GM11168 (cell line): ENCODE measurements around the gene DNAJB14.

Experiments
- in situ Hi-C: fragments of 300-500 bp; cut with MboI; formaldehyde crosslinking; loops from one replicate; pipeline ENCODE4 v1.12.0; 2022; ENCODE audit warnings: low sequenced_read_pairs; ENCODE audit not compliant: unreplicated experiment

DNAJB14 gene

GRCh38 chr4:99875071-99875470 lies 71.3 kb downstream of the DNAJB14 start:
- in situ Hi-C loops, result no loop called here

- in situ Hi-C loops, result no loop called here
These were observed 73.8 kb downstream of the DNAJB14 start for GRCh38 chr4:99872570-99872969.

- in situ Hi-C loops, result no loop called here
These were observed 78.3 kb downstream of the DNAJB14 start for GRCh38 chr4:99868126-99868596.

- in situ Hi-C loops, result no loop called here
These were observed 82.6 kb downstream of the DNAJB14 start for GRCh38 chr4:99863804-99864203.

- in situ Hi-C loops, result no loop called here
These were observed 85.1 kb downstream of the DNAJB14 start for GRCh38 chr4:99861120-99861905.

- in situ Hi-C loops, result no loop called here
These were observed 85.9 kb downstream of the DNAJB14 start for GRCh38 chr4:99860521-99860920.

- in situ Hi-C loops, result no loop called here
These were observed 86.8 kb downstream of the DNAJB14 start for GRCh38 chr4:99859618-99860017.

GRCh38 chr4:99857307-99857706 lies 89.1 kb downstream of the DNAJB14 start:
- in situ Hi-C loops, result no loop called here

GRCh38 chr4:99856166-99856565 lies 90.3 kb downstream of the DNAJB14 start:
- in situ Hi-C loops, result no loop called here

- in situ Hi-C loops, result no loop called here
These were observed 90.7 kb downstream of the DNAJB14 start for GRCh38 chr4:99855678-99856077.

GRCh38 chr4:99853999-99854398 lies 92.4 kb downstream of the DNAJB14 start:
- in situ Hi-C loops, result no loop called here

- in situ Hi-C loops, result no loop called here
These were observed 93.2 kb downstream of the DNAJB14 start for GRCh38 chr4:99853190-99853589.

GRCh38 chr4:99852199-99852749 lies 94.1 kb downstream of the DNAJB14 start:
- in situ Hi-C loops, result no loop called here

- in situ Hi-C loops, result no loop called here
These were observed 97.8 kb downstream of the DNAJB14 start for GRCh38 chr4:99848591-99849001.

GRCh38 chr4:99847362-99847976 lies 98.9 kb downstream of the DNAJB14 start:
- in situ Hi-C loops, result no loop called here

- in situ Hi-C loops, result no loop called here
These were observed 99.5 kb downstream of the DNAJB14 start for GRCh38 chr4:99846891-99847290.
